Endodermal cell (in vitro differentiated cells): Measurements from ENCODE around the gene HAPLN2. TPM values are rescaled to one million over a fixed set of nuclear protein-coding genes. Genes with fewer than 3 reads are reported as not detected.

Source experiments
- DNase-seq: peaks from one replicate; pipeline ENCODE4 v3.0.0-alpha.2; 2017
- H3K27ac ChIP-seq: 2 replicates; pipeline ENCODE4 v1.5.1; 2013; ENCODE audit warnings: mild to moderate bottlenecking, low read depth, low read length, moderate library complexity
- H3K27me3 ChIP-seq: 2 replicates; pipeline ENCODE4 v1.6.1; 2013; ENCODE audit warnings: mild to moderate bottlenecking, low read length, moderate library complexity; ENCODE audit not compliant: insufficient read depth, control insufficient read depth, poor library complexity, severe bottlenecking
- H3K36me3 ChIP-seq: 2 replicates; pipeline ENCODE4 v1.7.0; 2013; ENCODE audit warnings: mild to moderate bottlenecking, low read length, moderate library complexity; ENCODE audit not compliant: control insufficient read depth, insufficient read depth
- H3K4me1 ChIP-seq: one replicate; pipeline ENCODE4 v1.7.0; 2013; ENCODE audit warnings: low read length; ENCODE audit not compliant: control insufficient read depth, insufficient read depth
- H3K4me3 ChIP-seq: 2 replicates; pipeline ENCODE4 v1.5.1; 2013; ENCODE audit warnings: mild to moderate bottlenecking, low read length, moderate library complexity
- H3K9ac ChIP-seq: 2 replicates; pipeline ENCODE4 v1.6.1; 2013; ENCODE audit warnings: mild to moderate bottlenecking, low read length, moderate library complexity; ENCODE audit not compliant: poor library complexity, severe bottlenecking; ENCODE audit errors: extremely low read depth
- H3K9me3 ChIP-seq: 2 replicates; pipeline ENCODE4 v1.6.1; 2013; ENCODE audit warnings: mild to moderate bottlenecking, low read length, moderate library complexity; ENCODE audit not compliant: control insufficient read depth
- H3K27ac Mint-ChIP-seq: 2 replicates; pipeline ENCODE4 v1.8.0; 2020; ENCODE audit warnings: mixed read lengths
- H3K27me3 Mint-ChIP-seq: 2 replicates; pipeline ENCODE4 v1.8.0; 2021; ENCODE audit warnings: mild to moderate bottlenecking, mixed read lengths; ENCODE audit not compliant: insufficient read depth
- H3K36me3 Mint-ChIP-seq: 2 replicates; pipeline ENCODE4 v1.8.0; 2020; ENCODE audit warnings: low read depth, mixed read lengths
- H3K4me1 Mint-ChIP-seq: 2 replicates; pipeline ENCODE4 v1.8.0; 2020; ENCODE audit warnings: mixed read lengths
- H3K4me3 Mint-ChIP-seq: 2 replicates; pipeline ENCODE4 v1.8.0; 2020; ENCODE audit warnings: mild to moderate bottlenecking, moderate library complexity, mixed read lengths
- H3K9me3 Mint-ChIP-seq: 2 replicates; pipeline ENCODE4 v1.8.0; 2020; ENCODE audit warnings: mild to moderate bottlenecking, mixed read lengths
- CTCF ChIP-seq: fragments of 200-600 bp; sonication (generic); conservative IDR thresholded peaks from 2 replicates; pipeline ENCODE4 v1.5.0; 2021; ENCODE audit warnings: antibody characterized with exemption, mild to moderate bottlenecking
- WGBS, 2 experiments: methylation state at CpG; one replicate each; pipeline versions ENCODE4 v1.1.5 to v1.1.7; 2013; ENCODE audit warnings: missing lambda C conversion rate in 2 of 2, mixed read lengths in 1 of 2; ENCODE audit not compliant: insufficient coverage in 1 of 2, insufficient read length in 1 of 2; 5-methylcytosine and 5-hydroxymethylcytosine counted together
- total RNA-seq, 2 donors: library from RNA; stranded (reverse); fragmentation: NEBNext Ultra II Directional in 1 of 2; extraction: Animal tissue kit (Norgen Biotek cat#: 25700) in 1 of 2; gene quantifications; 2 replicates in 1 of 2; 3 replicates in 1 of 2; pipeline ENCODE4 v1.2.1, GENCODE V29; 2021

HAPLN2 gene
- total RNA-seq, 2 donors from 2014 or later, result 0.42 to 2.8 TPM

GRCh38 chr1:156658945-156659574 is 39.8 kb downstream of the HAPLN2 start:
- H3K27ac Mint-ChIP-seq, result peak overlapping the region; percentile 52
- peaks cover 56% of the 10 kb centered on the region for H3K27me3 ChIP-seq
- peaks cover 57% of the 10 kb centered on the region for H3K27me3 Mint-ChIP-seq
- H3K9me3 ChIP-seq, result no peaks in the 10 kb centered on the region
- no peaks in the 10 kb centered on the region for H3K36me3 ChIP-seq
- H3K9me3 Mint-ChIP-seq, result no peaks in the 10 kb centered on the region
- no peak overlapping the region for H3K4me3 ChIP-seq
- peaks cover 48% of the 10 kb centered on the region for H3K4me1 Mint-ChIP-seq
- no peak overlapping the region for H3K27ac ChIP-seq
- peaks cover 16% of the 10 kb centered on the region for H3K4me1 ChIP-seq
- no peak for TF ChIP-seq CTCF
- no peak overlapping the region for H3K4me3 Mint-ChIP-seq
- no peaks in the 10 kb centered on the region for H3K36me3 Mint-ChIP-seq
- DNase-seq, result peak; percentile 57
- H3K9ac ChIP-seq, result no peak overlapping the region
- 84 to 87% methylated on average over 4 to 10 of the region's 10 CpGs for WGBS, 2 experiments

GRCh38 chr1:156659661-156659987 is 40.4 kb downstream of the HAPLN2 start:
- no peak overlapping the region for H3K4me3 ChIP-seq
- peaks cover 19% of the 10 kb centered on the region for H3K4me1 ChIP-seq
- no peak for TF ChIP-seq CTCF
- peak overlapping the region; percentile 16 for H3K27ac Mint-ChIP-seq
- no peaks in the 10 kb centered on the region for H3K36me3 ChIP-seq
- no peaks in the 10 kb centered on the region for H3K9me3 Mint-ChIP-seq
- peaks cover 51% of the 10 kb centered on the region for H3K27me3 Mint-ChIP-seq
- H3K36me3 Mint-ChIP-seq, result no peaks in the 10 kb centered on the region
- no peak for DNase-seq
- no peaks in the 10 kb centered on the region for H3K9me3 ChIP-seq
- H3K27me3 ChIP-seq, result peaks cover 51% of the 10 kb centered on the region
- H3K9ac ChIP-seq, result no peak overlapping the region
- peaks cover 54% of the 10 kb centered on the region for H3K4me1 Mint-ChIP-seq
- WGBS, 2 experiments, result 36 to 43% methylated on average over 1 to 6 of the region's 6 CpGs
- H3K27ac ChIP-seq, result no peak overlapping the region
- H3K4me3 Mint-ChIP-seq, result no peak overlapping the region

GRCh38 chr1:156659988-156660751 is 41.0 kb downstream of the HAPLN2 start:
- H3K27ac ChIP-seq, result peak overlapping the region; percentile 85
- 27 to 50% methylated on average over 17 to 38 of the region's 38 CpGs for WGBS, 2 experiments
- Mint-ChIP-seq H3K4me1 (peaks cover 57% of the 10 kb centered on the region), H3K9me3 (no peaks in the 10 kb centered on the region), H3K36me3 (no peaks in the 10 kb centered on the region), H3K4me3 (no peak overlapping the region), H3K27me3 (peaks cover 46% of the 10 kb centered on the region), H3K27ac (peak overlapping the region; percentile 97)
- H3K36me3 ChIP-seq, result no peaks in the 10 kb centered on the region
- peaks cover 45% of the 10 kb centered on the region for H3K27me3 ChIP-seq
- peaks cover 19% of the 10 kb centered on the region for H3K4me1 ChIP-seq
- no peak overlapping the region for H3K9ac ChIP-seq
- DNase-seq, result peak; percentile 99
- TF ChIP-seq CTCF, result peak; percentile 99
- H3K9me3 ChIP-seq, result no peaks in the 10 kb centered on the region
- no peak overlapping the region for H3K4me3 ChIP-seq
